Endothelial cell of umbilical vein (primary cell): Measurements from ENCODE around the gene SEPTIN11. TPM values are rescaled to one million over a fixed set of nuclear protein-coding genes. Genes with fewer than 3 reads are reported as not detected.

ENCODE experiments used
- BruUV-seq: library from RNA; stranded (reverse); fragments of 400-500 nt; replicated peaks from 2 replicates; lab custom pipeline; 2021; lab: Mats Ljungman, UMichigan
- CTCF ChIA-PET: fragments of 300-600, 350-600 bp; sonication (Branson Sonifier 250); formaldehyde crosslinking; loops from one replicate; lab custom pipeline; 2021; ENCODE audit warnings: antibody characterized with exemption, inconsistent platforms; lab: Charles Lee
- POLR2A ChIA-PET: fragments of 300-600, 350-600 bp; sonication (Branson Sonifier 250); formaldehyde crosslinking; loops from one replicate; lab custom pipeline; 2021; ENCODE audit warnings: antibody characterized with exemption, inconsistent platforms; lab: Charles Lee
- DNase-seq: peaks from one replicate; pipeline ENCODE4 v3.0.0-alpha.2; 2011; ENCODE audit warnings: low read depth, low spot score
- FAIRE-seq: peaks from 2 replicates; lab custom pipeline; 2011; peaks lifted over from hg19 to GRCh38; lab: Jason Lieb, UNC
- H2AFZ ChIP-seq: 2 replicates; pipeline ENCODE4 v1.6.0; 2012; ENCODE audit warnings: low read depth, low read length, control low read depth, inconsistent platforms
- H3K27ac ChIP-seq: 2 replicates; pipeline ENCODE4 v1.5.1; 2011; ENCODE audit warnings: low read depth, mild to moderate bottlenecking, control low read depth, low read length, moderate library complexity; ENCODE audit not compliant: insufficient read depth
- H3K27me3 ChIP-seq, 2 experiments: 2 replicates each; pipeline versions ENCODE4 v1.6.0 to v1.6.1; 2011; ENCODE audit warnings: low read length in 2 of 2, mixed read lengths in 1 of 2; ENCODE audit not compliant: control insufficient read depth in 2 of 2, insufficient read depth in 2 of 2
- H3K36me3 ChIP-seq, 2 experiments: 2 replicates in 1 of 2; 3 replicates in 1 of 2; pipeline ENCODE4 v1.5.1; 2011; ENCODE audit warnings: low read length in 2 of 2, mild to moderate bottlenecking in 1 of 2, moderate library complexity in 1 of 2; ENCODE audit not compliant: control insufficient read depth in 2 of 2, insufficient read depth in 2 of 2; ENCODE audit errors: extremely low read depth in 1 of 2
- H3K4me1 ChIP-seq: 3 replicates; pipeline ENCODE4 v1.5.1; 2011; ENCODE audit warnings: mild to moderate bottlenecking, low read length; ENCODE audit not compliant: control insufficient read depth, insufficient read depth; ENCODE audit errors: extremely low read depth
- H3K4me2 ChIP-seq: 2 replicates; pipeline ENCODE4 v1.6.1; 2011; ENCODE audit warnings: low read length, control low read depth, mixed read lengths; ENCODE audit not compliant: insufficient read depth
- H3K4me3 ChIP-seq, 3 experiments: fragments of 200-600 bp in 1 of 3; sonication (generic), shearing (Covaris generic) in 1 of 3; replicated peaks in 1 of 3; 2 replicates each; pipeline ENCODE4 v1.5.1; 2011 to 2016; ENCODE audit warnings: control low read depth in 3 of 3, low read length in 3 of 3, mild to moderate bottlenecking in 2 of 3, inconsistent platforms in 1 of 3, low read depth in 1 of 3, moderate library complexity in 1 of 3; ENCODE audit not compliant: insufficient read depth in 1 of 3
- H3K79me2 ChIP-seq: 2 replicates; pipeline ENCODE4 v1.6.0; 2012; ENCODE audit warnings: low read length, inconsistent platforms; ENCODE audit not compliant: control insufficient read depth, insufficient read depth
- H3K9ac ChIP-seq: replicated peaks from 2 replicates; pipeline ENCODE3; 2011; ENCODE audit warnings: low read length, control low read depth; ENCODE audit not compliant: insufficient read depth; ENCODE audit errors: extremely low read depth
- H3K9me1 ChIP-seq: replicated peaks from 3 replicates; pipeline ENCODE4 v1.6.0; 2011; ENCODE audit warnings: mild to moderate bottlenecking, low read length; ENCODE audit not compliant: control insufficient read depth, insufficient read depth; ENCODE audit errors: extremely low read depth
- H3K9me3 ChIP-seq: replicated peaks from 2 replicates; pipeline ENCODE4 v1.5.1; 2012; ENCODE audit warnings: low read length, inconsistent platforms; ENCODE audit not compliant: control insufficient read depth, insufficient read depth
- H4K20me1 ChIP-seq: replicated peaks from 2 replicates; pipeline ENCODE3; 2011; ENCODE audit warnings: mild to moderate bottlenecking, low read length; ENCODE audit not compliant: control insufficient read depth, insufficient read depth; ENCODE audit errors: extremely low read depth
- CTCF ChIP-seq, 2 donors: IDR thresholded peaks; 1 replicate in 1 of 2; 2 replicates in 1 of 2; pipeline ENCODE4 v1.5.1; 2011; ENCODE audit warnings: low read length in 2 of 2, mild to moderate bottlenecking in 2 of 2, moderate library complexity in 2 of 2, control low read depth in 1 of 2, inconsistent platforms in 1 of 2, low read depth in 1 of 2; ENCODE audit not compliant: insufficient read depth in 1 of 2; ENCODE audit errors: extremely low read depth in 1 of 2
- EZH2 ChIP-seq: IDR thresholded peaks from 2 replicates; pipeline ENCODE4 v1.6.1; 2012; ENCODE audit warnings: borderline replicate concordance, low read depth, mild to moderate bottlenecking, moderate library complexity, low read length, inconsistent platforms; ENCODE audit not compliant: severe bottlenecking
- FOS ChIP-seq: IDR thresholded peaks from 2 replicates; pipeline ENCODE4 v1.6.1; 2011; ENCODE audit warnings: mild to moderate bottlenecking, low read length, moderate library complexity, borderline replicate concordance; ENCODE audit not compliant: insufficient read depth
- GATA2 ChIP-seq: IDR thresholded peaks from 2 replicates; pipeline ENCODE4 v1.7.0; 2011; ENCODE audit warnings: low read depth, mild to moderate bottlenecking, moderate library complexity, mixed read lengths, low read length; ENCODE audit not compliant: insufficient read length, insufficient read depth
- JUN ChIP-seq: IDR thresholded peaks from 2 replicates; pipeline ENCODE4 v1.6.1; 2011; ENCODE audit warnings: borderline replicate concordance, low read depth; ENCODE audit not compliant: insufficient read length, insufficient read depth
- MAX ChIP-seq: IDR thresholded peaks from 2 replicates; pipeline ENCODE4 v1.6.1; 2011; ENCODE audit not compliant: insufficient read depth, insufficient read length
- MYC ChIP-seq: IDR thresholded peaks from one replicate; pipeline ENCODE4 v1.6.1; 2011; ENCODE audit warnings: mild to moderate bottlenecking, low read depth, low read length
- POLR2A ChIP-seq: IDR thresholded peaks from 2 replicates; pipeline ENCODE4 v1.6.1; 2012; ENCODE audit warnings: low read depth, mild to moderate bottlenecking, control low read depth, low read length
- POLR2AphosphoS5 ChIP-seq: IDR thresholded peaks from 2 replicates; pipeline ENCODE4 v1.6.1; 2012; ENCODE audit warnings: low read depth, mild to moderate bottlenecking, control low read depth, low read length, moderate library complexity; ENCODE audit not compliant: insufficient read depth
- dilution Hi-C: fragments of 300-500 bp; cut with MboI; formaldehyde crosslinking; loops from one replicate; pipeline ENCODE4 v1.15.0; 2019; ENCODE audit warnings: low sequenced_read_pairs; ENCODE audit not compliant: extremely low pct_ligation_motif_present
- intact Hi-C: fragments of 100-400 bp; cut with micrococcal nuclease; formaldehyde crosslinking; loops from one replicate; pipeline ENCODE4 v1.10.0; 2022
- polyA plus RNA-seq, 4 experiments: library from polyadenylated mRNA; depleted of rRNA in 3 of 4; stranded (reverse) in 3 of 4; unstranded in 1 of 4; fragments of >200 nt; gene quantifications; 2 replicates each; pipeline versions ENCODE4 v1.2.1 to v1.2.3, GENCODE V29; 2011 to 2012; ENCODE audit warnings: missing spikeins in 1 of 4
- total RNA-seq: library from RNA; stranded (reverse); gene quantifications from 2 replicates; pipeline ENCODE4 v1.2.3, GENCODE V29; 2021

Gene SEPTIN11
- total and polyA plus RNA-seq, 2 donors (not counting 3 experiments of a cell fraction or from before 2014, with no cell fraction given) = 69.4 to 202 TPM

- no peaks in the 10 kb centered on the region for H4K20me1 ChIP-seq
- intact Hi-C loops = no loop called here
- ChIA-PET POLR2A (no interaction called here), CTCF (interaction anchor here (0.9 to 1.7 kb wide), 3 partner anchors 10 to 128 kb away, joined by 3 to 5 read pairs (median 3); no protein-coding TSS in a partner anchor)
- no peak for TF ChIP-seq POLR2AphosphoS5
- no peak for TF ChIP-seq MAX
- TF ChIP-seq GATA2 = no peak
- TF ChIP-seq EZH2 = no peak
- TF ChIP-seq POLR2A = no peak
- no peak for TF ChIP-seq JUN
- TF ChIP-seq CTCF (IDR thresholded peaks at IDR 0.05; ENCODE audit: extremely low read depth in 1 of 2, insufficient read depth in 1 of 2, low read depth in 1 of 2, low read length in 2 of 2) = no peak
- TF ChIP-seq MYC = no peak
- TF ChIP-seq FOS = no peak
- DNase-seq (no peak), FAIRE-seq (no peak)
- H3K9me3 ChIP-seq = no peaks in the 10 kb centered on the region
- no peaks in the 10 kb centered on the region for H3K79me2 ChIP-seq
- no peak overlapping the region for H3K27ac ChIP-seq
- H2AFZ ChIP-seq = no peak overlapping the region
- no peaks in the 10 kb centered on the region for H3K4me1 ChIP-seq
- H3K27me3 ChIP-seq = no peaks in the 10 kb centered on the region
- dilution Hi-C loops = no loop called here
- no peak overlapping the region for H3K9ac ChIP-seq
- no peak overlapping the region for H3K4me2 ChIP-seq
- no peaks in the 10 kb centered on the region for H3K9me1 ChIP-seq
- H3K4me3 ChIP-seq = no peak overlapping the region
- no TSS peak for BruUV-seq
- H3K36me3 ChIP-seq = no peaks in the 10 kb centered on the region
Observed at GRCh38 chr4:76920715-76921114, 28.8 kb upstream of the SEPTIN11 start.
